Measurements from ENCODE around the gene GALK2. TPM values are rescaled to one million over a fixed set of nuclear protein-coding genes. Genes with fewer than 3 reads are reported as not detected.

The GALK2 gene
- total RNA-seq, 2 donors from 2014 or later: 28.5 to 52.3 TPM

- no peak for TF ChIP-seq POLR2AphosphoS5 (IDR thresholded peaks at IDR 0.05)
- TF ChIP-seq POLR2A (IDR thresholded peaks at IDR 0.05): no peak
- TF ChIP-seq CTCF (IDR thresholded peaks at IDR 0.05): no peak
- no peak overlapping the region for H3K4me3 ChIP-seq
- no peaks in the 10 kb centered on the region for H3K4me1 ChIP-seq (replicated peaks)
- WGBS: 85% methylated on average over 4 of the region's 4 CpGs
- no peaks in the 10 kb centered on the region for H3K36me3 ChIP-seq
- no peaks in the 10 kb centered on the region for H3K9me3 ChIP-seq
- no peak overlapping the region for H3K27ac ChIP-seq
- DNase-seq (ENCODE audit: low spot score): no peak
- no peaks in the 10 kb centered on the region for H3K27me3 ChIP-seq (replicated peaks; ENCODE audit: insufficient read depth)
- intact Hi-C loops (cut with DNase I): no loop called here
Measured at GRCh38 chr15:49286649-49287404, 116.8 kb downstream of the GALK2 start.

GRCh38 chr15:49287481-49287880, 117.4 kb downstream of the GALK2 start:
- TF ChIP-seq POLR2A (IDR thresholded peaks at IDR 0.05): no peak
- TF ChIP-seq CTCF (IDR thresholded peaks at IDR 0.05): no peak
- no peak for TF ChIP-seq POLR2AphosphoS5 (IDR thresholded peaks at IDR 0.05)
- no peak overlapping the region for H3K27ac ChIP-seq
- H3K4me3 ChIP-seq: no peak overlapping the region
- no peak for DNase-seq (ENCODE audit: low spot score)
- no peaks in the 10 kb centered on the region for H3K4me1 ChIP-seq (replicated peaks)
- no peaks in the 10 kb centered on the region for H3K36me3 ChIP-seq
- no peaks in the 10 kb centered on the region for H3K27me3 ChIP-seq (replicated peaks; ENCODE audit: insufficient read depth)
- intact Hi-C loops (cut with DNase I): no loop called here
- no peaks in the 10 kb centered on the region for H3K9me3 ChIP-seq

- H3K4me1 ChIP-seq (replicated peaks): no peaks in the 10 kb centered on the region
- intact Hi-C loops (cut with DNase I): no loop called here
- 55% methylated on average over 2 of the region's 2 CpGs for WGBS
Measured at GRCh38 chr15:49288391-49288790, 118.3 kb downstream of the GALK2 start.

DNA sequence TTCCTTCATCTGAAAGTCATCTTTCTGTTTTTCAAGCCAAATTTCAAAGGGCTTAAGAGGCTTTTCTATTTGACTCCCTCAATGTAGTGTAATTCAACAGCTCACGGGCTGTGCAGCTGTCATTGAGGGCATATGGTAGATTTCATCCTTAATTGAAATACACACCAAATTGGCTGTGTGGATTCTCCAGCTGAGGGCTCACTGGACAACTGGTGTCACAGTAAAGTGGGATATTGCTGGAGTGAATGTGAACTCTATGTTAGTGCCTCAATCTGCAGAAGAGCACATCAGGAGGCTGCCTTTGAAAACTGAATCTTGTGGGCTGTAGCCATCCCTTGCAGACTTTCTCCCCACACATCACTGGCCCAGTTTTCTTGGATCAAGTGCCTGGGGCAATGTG, 120.1 kb downstream of the GALK2 start:
- intact Hi-C loops (cut with DNase I): no loop called here
- no peak overlapping the region for H3K27ac ChIP-seq
- no peaks in the 10 kb centered on the region for H3K27me3 ChIP-seq (replicated peaks; ENCODE audit: insufficient read depth)
- no peak overlapping the region for H3K4me3 ChIP-seq
- H3K4me1 ChIP-seq (replicated peaks): no peaks in the 10 kb centered on the region
- TF ChIP-seq POLR2AphosphoS5 (IDR thresholded peaks at IDR 0.05) (no peak), CTCF (IDR thresholded peaks at IDR 0.05) (no peak), POLR2A (IDR thresholded peaks at IDR 0.05) (no peak)
- 30% methylated on average over 1 of the region's 1 CpG for WGBS
- DNase-seq (ENCODE audit: low spot score): no peak
- H3K36me3 ChIP-seq: no peaks in the 10 kb centered on the region
- no peaks in the 10 kb centered on the region for H3K9me3 ChIP-seq

More at GRCh38 chr15:49288391-49288790, 118.3 kb downstream of the GALK2 start:
- Histone ChIP-seq H3K27ac (no peak overlapping the region), H3K9me3 (no peaks in the 10 kb centered on the region), H3K27me3 (replicated peaks; ENCODE audit: insufficient read depth) (no peaks in the 10 kb centered on the region), H3K4me3 (no peak overlapping the region), H3K36me3 (no peaks in the 10 kb centered on the region)
- no peak for TF ChIP-seq POLR2A (IDR thresholded peaks at IDR 0.05)
- no peak for TF ChIP-seq POLR2AphosphoS5 (IDR thresholded peaks at IDR 0.05)
- TF ChIP-seq CTCF (IDR thresholded peaks at IDR 0.05): no peak
- DNase-seq (ENCODE audit: low spot score): no peak

DNA sequence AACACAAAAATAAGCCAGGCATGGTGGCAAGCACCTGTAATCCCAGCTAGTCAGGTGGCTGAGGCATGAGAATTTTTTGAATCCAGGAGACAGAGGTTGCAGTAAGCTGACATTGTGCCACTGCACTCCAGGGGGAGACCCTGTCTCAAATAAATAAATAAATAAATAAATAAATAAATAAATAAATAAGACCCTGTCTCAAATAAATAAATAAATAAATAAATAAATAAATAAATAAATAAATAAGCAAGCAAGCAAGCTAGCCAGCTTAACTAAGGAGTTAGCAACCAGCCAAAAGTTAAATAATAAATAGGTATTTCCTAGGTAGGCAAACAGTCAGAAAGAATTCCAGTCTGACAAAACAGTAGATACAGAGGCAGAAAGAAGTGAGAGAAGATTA, 123.9 kb downstream of the GALK2 start:
- no peaks in the 10 kb centered on the region for H3K4me1 ChIP-seq (replicated peaks)
- no peaks in the 10 kb centered on the region for H3K9me3 ChIP-seq
- intact Hi-C loops (cut with DNase I): no loop called here
- H3K4me3 ChIP-seq: no peak overlapping the region
- no peak for DNase-seq (ENCODE audit: low spot score)
- TF ChIP-seq POLR2A (IDR thresholded peaks at IDR 0.05): no peak
- no peak overlapping the region for H3K27ac ChIP-seq
- no peaks in the 10 kb centered on the region for H3K36me3 ChIP-seq
- no peaks in the 10 kb centered on the region for H3K27me3 ChIP-seq (replicated peaks; ENCODE audit: insufficient read depth)
